ENCODE data around the gene FAM3D. TPM values are rescaled to one million over a fixed set of nuclear protein-coding genes. Genes with fewer than 3 reads are reported as not detected.

Gene FAM3D
- total RNA-seq = 1.4 and 8.5 TPM in 2 replicates

GRCh38 chr3:58666683-58667082, at the start of gene FAM3D:
Gene FAM3D, minus strand, starts transcription at chr3:58666774. Its CDS starts 11,211 bp downstream, at chr3:58655563.

Other genes starting within 250 kb of the FAM3D start
- gene PDHB, start 232.9 kb downstream of the FAM3D start, total RNA-seq = 36.2 and 51.5 TPM in 2 replicates
- 5.5 and 8.3 TPM in 2 replicates for gene KCTD6, start 174.7 kb downstream of the FAM3D start, total RNA-seq
- under 0.01 and 0.21 TPM in 2 replicates for gene ACOX2, start 129.6 kb downstream of the FAM3D start, total RNA-seq
- not detected in 2 replicates for gene FAM107A, start 89.4 kb downstream of the FAM3D start, total RNA-seq

Data from nasal cavity respiratory epithelium epithelial cell of viscerocranial mucosa (primary cell).